ENCODE data around the gene ZBTB7C.

Gene ZBTB7C

GRCh38 chr18:48022021-48022420 is 387.2 kb downstream of the ZBTB7C start:
- DNase-seq (ENCODE audit: low read depth in 2 of 2): no peak

GRCh38 chr18:48021273-48021914 is 387.8 kb downstream of the ZBTB7C start:
- no peak for DNase-seq (ENCODE audit: low read depth in 2 of 2)

- no peak for DNase-seq (ENCODE audit: low read depth in 2 of 2)
These were observed 388.6 kb downstream of the ZBTB7C start for GRCh38 chr18:48020337-48021250.

- DNase-seq (ENCODE audit: low read depth in 2 of 2): no peak
These were observed 389.4 kb downstream of the ZBTB7C start for GRCh38 chr18:48019557-48020325.

GRCh38 chr18:48018851-48019250 is 390.3 kb downstream of the ZBTB7C start:
- DNase-seq (ENCODE audit: low read depth in 2 of 2): no peak

GRCh38 chr18:48017635-48018034 is 391.5 kb downstream of the ZBTB7C start:
- no peak for DNase-seq (ENCODE audit: low read depth in 2 of 2)

- no peak for DNase-seq (ENCODE audit: low read depth in 2 of 2)
These were observed 396.0 kb downstream of the ZBTB7C start for GRCh38 chr18:48013162-48013561.

GRCh38 chr18:48011926-48012465 is 397.2 kb downstream of the ZBTB7C start:
- DNase-seq (ENCODE audit: low read depth in 2 of 2): no peak

- no peak for DNase-seq (ENCODE audit: low read depth in 2 of 2)
These were observed 398.9 kb downstream of the ZBTB7C start for GRCh38 chr18:48010264-48010663.

- no peak for DNase-seq (ENCODE audit: low read depth in 2 of 2)
These were observed 400.0 kb downstream of the ZBTB7C start for GRCh38 chr18:48009116-48009745.

- DNase-seq (ENCODE audit: low read depth in 2 of 2): peak in 1 of 2 donors; percentile 14
These were observed 401.1 kb downstream of the ZBTB7C start for GRCh38 chr18:48007955-48008701.

- no peak for DNase-seq (ENCODE audit: low read depth in 2 of 2)
These were observed 401.8 kb downstream of the ZBTB7C start for GRCh38 chr18:48007381-48007780.

GRCh38 chr18:48006415-48007175 is 402.6 kb downstream of the ZBTB7C start:
- no peak for DNase-seq (ENCODE audit: low read depth in 2 of 2)

- DNase-seq (ENCODE audit: low read depth in 2 of 2): no peak
These were observed 404.6 kb downstream of the ZBTB7C start for GRCh38 chr18:48004577-48004976.

- DNase-seq (ENCODE audit: low read depth in 2 of 2): no peak
These were observed 405.5 kb downstream of the ZBTB7C start for GRCh38 chr18:48003426-48004349.

GRCh38 chr18:48002933-48003365 is 406.2 kb downstream of the ZBTB7C start:
- no peak for DNase-seq (ENCODE audit: low read depth in 2 of 2)

GRCh38 chr18:48000701-48001100 is 408.5 kb downstream of the ZBTB7C start:
- DNase-seq (ENCODE audit: low read depth in 2 of 2): no peak

- DNase-seq (ENCODE audit: low read depth in 2 of 2): no peak
These were observed 409.4 kb downstream of the ZBTB7C start for GRCh38 chr18:47999801-48000248.

GRCh38 chr18:47997338-47997780 is 411.8 kb downstream of the ZBTB7C start:
- DNase-seq (ENCODE audit: low read depth in 2 of 2): peak in 1 of 2 donors; percentile 14
